Measurements from ENCODE around the gene NOS1AP. TPM values are rescaled to one million over a fixed set of nuclear protein-coding genes. Genes with fewer than 3 reads are reported as not detected.

Gene NOS1AP
- polyA plus RNA-seq, 3 donors: 0.12 TPM; not detected in 2

- Histone ChIP-seq H3K4me2 (replicated peaks; ENCODE audit: extremely low read depth, low read length, poor library complexity, severe bottlenecking) (no peak overlapping the region), H2AFZ (ENCODE audit: insufficient read depth, low read depth, low read length, poor library complexity, severe bottlenecking) (peak overlapping the region; percentile 4), H3K9ac (ENCODE audit: insufficient read depth, low read length, poor library complexity, severe bottlenecking) (no peak overlapping the region), H3K79me2 (ENCODE audit: insufficient read depth, low read length) (no peaks in the 10 kb centered on the region), H3K4me1 (ENCODE audit: control insufficient read depth in 1 of 2, insufficient read depth in 2 of 2, low read length in 2 of 2) (no peaks in the 10 kb centered on the region), H3K27ac (ENCODE audit: low read depth in 1 of 2, low read length in 2 of 2) (no peak overlapping the region), H3K9me3 (replicated peaks in 1 of 2; ENCODE audit: control insufficient read depth in 1 of 2, insufficient read depth in 1 of 2, low read length in 2 of 2) (no peaks in the 10 kb centered on the region), H4K20me1 (ENCODE audit: insufficient read depth, low read length) (no peaks in the 10 kb centered on the region), H3K27me3 (ENCODE audit: control insufficient read depth in 2 of 2, insufficient read depth in 2 of 2, low read length in 2 of 2) (no peaks in the 10 kb centered on the region), H3K4me3 (replicated peaks in 1 of 3; ENCODE audit: low read depth in 2 of 3, low read length in 3 of 3) (no peak overlapping the region), H3K36me3 (replicated peaks in 1 of 2; ENCODE audit: control insufficient read depth in 1 of 2, insufficient read depth in 2 of 2, low read length in 2 of 2) (no peaks in the 10 kb centered on the region)
- no peak for DNase-seq
- intact Hi-C loops (cut with micrococcal nuclease): no loop called here
- WGBS (ENCODE audit: insufficient coverage): 56% methylated on average over 4 of the region's 5 CpGs
- no peak for TF ChIP-seq CTCF (IDR thresholded peaks at IDR 0.05)
- H3K27me3 Mint-ChIP-seq (ENCODE audit: low read depth in 3 of 3): peaks cover 4 to 14% (median 12%) of the 10 kb centered on the region in 3 donors
- no peaks in the 10 kb centered on the region for H3K4me1 Mint-ChIP-seq
- H3K4me3 Mint-ChIP-seq: no peak overlapping the region
- H3K9me3 Mint-ChIP-seq: peaks cover 0 to 6% (median 0%) of the 10 kb centered on the region in 7 donors
- H3K27ac Mint-ChIP-seq: no peak overlapping the region
- no peaks in the 10 kb centered on the region for H3K36me3 Mint-ChIP-seq
Observed at GRCh38 chr1:162285149-162285561, 215.7 kb downstream of the NOS1AP start.

DNA sequence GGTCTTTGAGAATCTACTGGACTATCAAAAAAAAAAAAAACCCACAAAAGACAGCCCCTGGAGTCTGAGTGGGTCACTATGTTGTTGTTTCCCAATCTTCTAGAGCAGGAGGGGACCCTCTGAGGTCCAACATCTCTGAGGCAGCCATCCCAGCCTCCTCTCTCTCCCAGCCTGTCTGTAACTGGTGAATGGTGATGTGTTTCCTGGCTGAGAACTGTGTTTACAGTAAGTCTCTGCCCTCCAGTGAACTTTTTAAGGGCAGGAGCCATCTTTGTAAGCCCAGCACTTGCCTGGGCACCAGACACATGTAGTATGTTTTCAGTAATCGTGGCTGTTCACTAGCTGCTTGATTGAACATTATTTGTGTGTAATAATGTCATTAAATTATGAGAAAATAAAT, 221.5 kb downstream of the NOS1AP start:
- H4K20me1 ChIP-seq (ENCODE audit: insufficient read depth, low read length): no peaks in the 10 kb centered on the region
- no CpG with 5 or more reads among the region's 1 CpG for WGBS (ENCODE audit: insufficient coverage)
- no peak overlapping the region for H2AFZ ChIP-seq (ENCODE audit: insufficient read depth, low read depth, low read length, poor library complexity, severe bottlenecking)
- Mint-ChIP-seq H3K27me3 (ENCODE audit: low read depth in 3 of 3) (peaks cover 0 to 7% (median 2%) of the 10 kb centered on the region in 3 donors), H3K27ac (no peak overlapping the region), H3K4me1 (peaks cover 3% of the 10 kb centered on the region), H3K36me3 (no peaks in the 10 kb centered on the region), H3K9me3 (peaks cover 0 to 6% (median 0%) of the 10 kb centered on the region in 7 donors), H3K4me3 (no peak overlapping the region)
- intact Hi-C loops (cut with micrococcal nuclease): no loop called here
- H3K9me3 ChIP-seq (replicated peaks in 1 of 2; ENCODE audit: control insufficient read depth in 1 of 2, insufficient read depth in 1 of 2, low read length in 2 of 2): no peaks in the 10 kb centered on the region
- no peak overlapping the region for H3K9ac ChIP-seq (ENCODE audit: insufficient read depth, low read length, poor library complexity, severe bottlenecking)
- H3K79me2 ChIP-seq (ENCODE audit: insufficient read depth, low read length): no peaks in the 10 kb centered on the region
- no peak overlapping the region for H3K4me3 ChIP-seq (replicated peaks in 1 of 3; ENCODE audit: low read depth in 2 of 3, low read length in 3 of 3)
- H3K4me1 ChIP-seq (ENCODE audit: control insufficient read depth in 1 of 2, insufficient read depth in 2 of 2, low read length in 2 of 2): no peaks in the 10 kb centered on the region
- no peak overlapping the region for H3K4me2 ChIP-seq (replicated peaks; ENCODE audit: extremely low read depth, low read length, poor library complexity, severe bottlenecking)
- no peak overlapping the region for H3K27ac ChIP-seq (ENCODE audit: low read depth in 1 of 2, low read length in 2 of 2)
- no peaks in the 10 kb centered on the region for H3K36me3 ChIP-seq (replicated peaks in 1 of 2; ENCODE audit: control insufficient read depth in 1 of 2, insufficient read depth in 2 of 2, low read length in 2 of 2)
- TF ChIP-seq CTCF (IDR thresholded peaks at IDR 0.05): no peak
- no peak for DNase-seq
- no peaks in the 10 kb centered on the region for H3K27me3 ChIP-seq (ENCODE audit: control insufficient read depth in 2 of 2, insufficient read depth in 2 of 2, low read length in 2 of 2)
